ENCODE data around the gene YOD1. TPM values are rescaled to one million over a fixed set of nuclear protein-coding genes. Genes with fewer than 3 reads are reported as not detected.

YOD1 gene
- total RNA-seq, 4 donors from 2014 or later: 9.0 to 17.5 (median 12.0) TPM

DNA sequence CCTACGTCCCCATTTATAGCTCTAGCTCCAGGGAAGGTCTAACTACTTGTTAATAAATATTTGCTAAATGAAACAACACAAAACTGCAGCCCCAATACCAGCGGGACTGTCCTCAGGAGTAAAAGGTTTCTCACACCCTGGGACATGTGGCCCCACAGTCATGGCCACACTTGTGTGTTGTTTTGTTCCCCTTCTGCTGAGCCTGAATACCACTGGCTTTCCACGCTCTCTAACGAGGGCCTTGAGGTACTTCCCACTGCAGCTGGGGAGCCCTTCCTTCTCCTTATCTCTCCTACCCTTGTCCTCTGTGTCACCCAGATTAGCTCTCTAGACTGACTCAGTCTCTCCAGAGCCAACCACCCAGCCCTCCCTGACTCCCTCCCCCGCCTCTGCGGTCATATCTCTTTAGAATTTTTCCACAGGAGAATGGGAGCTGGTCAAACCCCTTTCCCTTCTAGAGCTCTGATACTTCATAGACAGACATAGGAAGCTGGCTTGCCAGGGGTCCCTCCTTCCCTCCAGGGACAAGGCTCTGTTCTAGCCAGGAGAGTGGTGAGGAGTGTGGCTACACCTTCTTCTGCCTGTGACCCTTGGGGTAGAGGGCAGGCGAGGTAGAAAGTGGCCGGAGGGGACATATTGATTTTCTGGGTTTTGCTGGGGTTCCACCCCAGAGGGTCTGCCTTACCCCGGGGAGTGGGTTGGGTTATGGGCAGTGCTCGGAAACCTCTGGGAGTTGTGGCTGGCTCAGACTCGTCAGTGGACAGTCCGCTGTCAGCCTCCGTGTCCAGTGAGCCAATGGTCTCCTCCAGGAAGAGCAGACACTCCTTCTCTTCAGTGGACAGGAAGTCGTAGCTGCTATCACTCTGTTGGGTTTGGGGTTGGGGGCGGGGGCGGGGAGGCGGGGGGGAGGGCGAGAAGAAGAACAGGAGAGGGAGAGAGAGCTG lies 26.5 kb downstream of the YOD1 start:
- Histone ChIP-seq H3K27me3 (no peaks in the 10 kb centered on the region), H3K4me3 (no peak overlapping the region), H3K36me3 (no peaks in the 10 kb centered on the region), H3K27ac (peak overlapping the region in 1 of 4 donors; percentile 39), H3K4me1 (peaks cover 0 to 58% (median 33%) of the 10 kb centered on the region in 4 donors), H3K9me3 (no peaks in the 10 kb centered on the region)
- in situ Hi-C loops (cut with MboI; ENCODE audit: low pct_ligation_motif_present in 1 of 4, low pct_unique_long_range_greater_than_20kb in 1 of 4, low sequenced_read_pairs in 3 of 4) (no loop called here), intact Hi-C loops (cut with DNase I; ENCODE audit: low total_unique reads) (no loop called here)
- no peak for DNase-seq
- WGBS, 2 donors (ENCODE audit: low coverage in 1 of 2): 80 to 83% methylated on average over 2 to 15 of the region's 18 CpGs
- TF ChIP-seq POLR2A (IDR thresholded peaks at IDR 0.05): no peak
- no peak for TF ChIP-seq POLR2AphosphoS5 (IDR thresholded peaks at IDR 0.05)
- no peak for TF ChIP-seq EP300 (IDR thresholded peaks at IDR 0.05; ENCODE audit: low read depth)
- TF ChIP-seq, protein P1, sequence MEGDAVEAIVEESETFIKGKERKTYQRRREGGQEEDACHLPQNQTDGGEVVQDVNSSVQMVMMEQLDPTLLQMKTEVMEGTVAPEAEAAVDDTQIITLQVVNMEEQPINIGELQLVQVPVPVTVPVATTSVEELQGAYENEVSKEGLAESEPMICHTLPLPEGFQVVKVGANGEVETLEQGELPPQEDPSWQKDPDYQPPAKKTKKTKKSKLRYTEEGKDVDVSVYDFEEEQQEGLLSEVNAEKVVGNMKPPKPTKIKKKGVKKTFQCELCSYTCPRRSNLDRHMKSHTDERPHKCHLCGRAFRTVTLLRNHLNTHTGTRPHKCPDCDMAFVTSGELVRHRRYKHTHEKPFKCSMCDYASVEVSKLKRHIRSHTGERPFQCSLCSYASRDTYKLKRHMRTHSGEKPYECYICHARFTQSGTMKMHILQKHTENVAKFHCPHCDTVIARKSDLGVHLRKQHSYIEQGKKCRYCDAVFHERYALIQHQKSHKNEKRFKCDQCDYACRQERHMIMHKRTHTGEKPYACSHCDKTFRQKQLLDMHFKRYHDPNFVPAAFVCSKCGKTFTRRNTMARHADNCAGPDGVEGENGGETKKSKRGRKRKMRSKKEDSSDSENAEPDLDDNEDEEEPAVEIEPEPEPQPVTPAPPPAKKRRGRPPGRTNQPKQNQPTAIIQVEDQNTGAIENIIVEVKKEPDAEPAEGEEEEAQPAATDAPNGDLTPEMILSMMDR (IDR thresholded peaks at IDR 0.05): no peak

DNA sequence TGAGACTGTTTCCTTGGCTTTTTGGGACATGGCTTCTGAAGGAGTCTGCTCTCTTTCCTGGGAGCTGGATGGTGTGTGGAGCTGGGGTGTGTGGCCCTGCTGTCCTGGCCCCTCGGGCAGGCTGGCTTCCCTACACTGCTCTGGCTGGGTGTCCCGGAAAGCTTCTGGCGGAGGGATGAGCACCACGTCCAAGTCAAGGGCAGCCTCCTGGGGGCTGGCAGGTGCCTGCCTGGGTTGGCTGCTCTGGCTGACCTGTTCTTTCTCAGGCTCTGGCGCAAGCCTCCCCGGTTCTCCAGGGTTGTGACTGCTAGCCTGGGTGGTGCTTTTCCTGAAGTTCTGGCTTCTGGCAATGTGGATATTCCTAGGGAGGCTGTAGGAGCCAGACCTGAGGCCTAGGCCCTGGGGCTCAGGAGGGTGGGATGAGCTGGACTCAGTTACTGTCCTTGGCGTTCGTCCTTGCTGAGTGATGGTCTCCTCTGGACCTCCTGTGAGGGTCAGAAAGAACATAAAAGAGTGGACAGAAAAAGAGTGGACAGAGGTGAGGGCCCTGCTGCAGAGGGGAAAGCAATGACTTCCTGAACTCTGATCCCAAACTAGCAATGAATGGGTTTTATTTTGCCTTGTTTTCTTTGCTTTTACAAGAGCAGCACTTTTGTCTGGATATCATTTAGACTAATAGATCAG lies 27.9 kb downstream of the YOD1 start:
- H3K36me3 ChIP-seq: no peaks in the 10 kb centered on the region
- H3K9me3 ChIP-seq: no peaks in the 10 kb centered on the region
- WGBS, 2 donors (ENCODE audit: low coverage in 1 of 2): 97% methylated on average over 6 of the region's 8 CpGs; no CpG with 5 or more reads in 1 of the 2 donors
- H3K27me3 ChIP-seq: no peaks in the 10 kb centered on the region
- TF ChIP-seq POLR2AphosphoS5 (IDR thresholded peaks at IDR 0.05): no peak
- TF ChIP-seq POLR2A (IDR thresholded peaks at IDR 0.05): no peak
- TF ChIP-seq EP300 (IDR thresholded peaks at IDR 0.05; ENCODE audit: low read depth): no peak
- TF ChIP-seq, protein P1 (IDR thresholded peaks at IDR 0.05): no peak
- no peak for DNase-seq
- peaks cover 0 to 45% (median 24%) of the 10 kb centered on the region in 4 donors for H3K4me1 ChIP-seq
- H3K27ac ChIP-seq: no peak overlapping the region
- in situ Hi-C loops (cut with MboI; ENCODE audit: low pct_ligation_motif_present in 1 of 4, low pct_unique_long_range_greater_than_20kb in 1 of 4, low sequenced_read_pairs in 3 of 4) (no loop called here), intact Hi-C loops (cut with DNase I; ENCODE audit: low total_unique reads) (no loop called here)
- no peak overlapping the region for H3K4me3 ChIP-seq

DNA sequence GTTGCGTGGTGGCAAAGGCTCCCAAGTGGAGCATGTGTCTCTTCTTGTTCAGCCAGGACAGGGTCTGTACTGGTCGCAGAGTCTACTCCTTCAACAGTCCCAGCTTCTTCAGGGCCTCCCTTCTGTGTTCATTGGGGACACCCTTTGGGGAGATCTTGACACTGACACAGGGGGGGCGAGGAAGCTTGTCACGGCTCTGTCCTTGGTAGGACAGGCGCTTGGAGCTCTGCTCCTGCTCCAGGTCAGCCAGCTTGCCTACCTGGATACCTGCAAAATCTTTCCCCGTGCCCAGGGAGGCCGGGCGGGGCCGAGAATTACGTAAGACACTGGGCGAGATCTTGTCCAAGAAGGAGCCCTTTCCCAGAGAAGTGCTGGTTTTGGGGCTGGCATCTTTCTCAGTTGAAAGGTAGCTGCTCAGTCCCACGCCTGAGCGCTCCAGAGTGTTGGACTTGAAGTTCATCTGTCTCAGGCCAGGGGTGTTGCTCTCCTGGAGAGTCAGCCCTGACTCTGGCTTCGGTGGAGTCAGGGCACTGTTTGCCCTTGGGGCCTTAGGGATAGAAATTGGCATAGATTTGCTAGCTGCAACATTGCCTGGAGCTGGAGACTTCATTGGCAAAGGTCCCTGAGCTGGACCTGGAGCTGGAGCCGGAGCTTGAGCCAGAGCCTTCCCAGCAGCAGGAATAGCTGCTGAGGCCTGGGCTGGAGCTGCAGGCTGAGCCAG lies 29.0 kb downstream of the YOD1 start:
- H3K27me3 ChIP-seq: no peaks in the 10 kb centered on the region
- no peak for DNase-seq
- intact Hi-C loops (cut with DNase I; ENCODE audit: low total_unique reads) (no loop called here), in situ Hi-C loops (cut with MboI; ENCODE audit: low pct_ligation_motif_present in 1 of 4, low pct_unique_long_range_greater_than_20kb in 1 of 4, low sequenced_read_pairs in 3 of 4) (no loop called here)
- H3K4me3 ChIP-seq: no peak overlapping the region
- H3K27ac ChIP-seq: no peak overlapping the region
- TF ChIP-seq, protein P1 (IDR thresholded peaks at IDR 0.05): no peak
- TF ChIP-seq EP300 (IDR thresholded peaks at IDR 0.05; ENCODE audit: low read depth): no peak
- no peak for TF ChIP-seq POLR2AphosphoS5 (IDR thresholded peaks at IDR 0.05)
- no peak for TF ChIP-seq POLR2A (IDR thresholded peaks at IDR 0.05)
- peaks cover 0 to 34% (median 21%) of the 10 kb centered on the region in 4 donors for H3K4me1 ChIP-seq
- no peaks in the 10 kb centered on the region for H3K9me3 ChIP-seq
- WGBS, 2 donors (ENCODE audit: low coverage in 1 of 2): 88 to 100% methylated on average over 2 to 15 of the region's 15 CpGs
- H3K36me3 ChIP-seq: no peaks in the 10 kb centered on the region
